Endodermal cell (in vitro differentiated cells): Measurements from ENCODE around the gene CDH13. TPM values are rescaled to one million over a fixed set of nuclear protein-coding genes. Genes with fewer than 3 reads are reported as not detected.

Experiments used
- DNase-seq: peaks from one replicate; pipeline ENCODE4 v3.0.0-alpha.2; 2017
- H3K27ac ChIP-seq: 2 replicates; pipeline ENCODE4 v1.5.1; 2013; ENCODE audit warnings: mild to moderate bottlenecking, low read depth, low read length, moderate library complexity
- H3K27me3 ChIP-seq: 2 replicates; pipeline ENCODE4 v1.6.1; 2013; ENCODE audit warnings: mild to moderate bottlenecking, low read length, moderate library complexity; ENCODE audit not compliant: insufficient read depth, control insufficient read depth, poor library complexity, severe bottlenecking
- H3K36me3 ChIP-seq: 2 replicates; pipeline ENCODE4 v1.7.0; 2013; ENCODE audit warnings: mild to moderate bottlenecking, low read length, moderate library complexity; ENCODE audit not compliant: control insufficient read depth, insufficient read depth
- H3K4me1 ChIP-seq: one replicate; pipeline ENCODE4 v1.7.0; 2013; ENCODE audit warnings: low read length; ENCODE audit not compliant: control insufficient read depth, insufficient read depth
- H3K4me3 ChIP-seq: 2 replicates; pipeline ENCODE4 v1.5.1; 2013; ENCODE audit warnings: mild to moderate bottlenecking, low read length, moderate library complexity
- H3K9ac ChIP-seq: 2 replicates; pipeline ENCODE4 v1.6.1; 2013; ENCODE audit warnings: mild to moderate bottlenecking, low read length, moderate library complexity; ENCODE audit not compliant: poor library complexity, severe bottlenecking; ENCODE audit errors: extremely low read depth
- H3K9me3 ChIP-seq: 2 replicates; pipeline ENCODE4 v1.6.1; 2013; ENCODE audit warnings: mild to moderate bottlenecking, low read length, moderate library complexity; ENCODE audit not compliant: control insufficient read depth
- H3K27ac Mint-ChIP-seq: 2 replicates; pipeline ENCODE4 v1.8.0; 2020; ENCODE audit warnings: mixed read lengths
- H3K27me3 Mint-ChIP-seq: 2 replicates; pipeline ENCODE4 v1.8.0; 2021; ENCODE audit warnings: mild to moderate bottlenecking, mixed read lengths; ENCODE audit not compliant: insufficient read depth
- H3K36me3 Mint-ChIP-seq: 2 replicates; pipeline ENCODE4 v1.8.0; 2020; ENCODE audit warnings: low read depth, mixed read lengths
- H3K4me1 Mint-ChIP-seq: 2 replicates; pipeline ENCODE4 v1.8.0; 2020; ENCODE audit warnings: mixed read lengths
- H3K4me3 Mint-ChIP-seq: 2 replicates; pipeline ENCODE4 v1.8.0; 2020; ENCODE audit warnings: mild to moderate bottlenecking, moderate library complexity, mixed read lengths
- H3K9me3 Mint-ChIP-seq: 2 replicates; pipeline ENCODE4 v1.8.0; 2020; ENCODE audit warnings: mild to moderate bottlenecking, mixed read lengths
- CTCF ChIP-seq: fragments of 200-600 bp; sonication (generic); conservative IDR thresholded peaks from 2 replicates; pipeline ENCODE4 v1.5.0; 2021; ENCODE audit warnings: antibody characterized with exemption, mild to moderate bottlenecking
- WGBS, 2 experiments: methylation state at CpG; one replicate each; pipeline versions ENCODE4 v1.1.5 to v1.1.7; 2013; ENCODE audit warnings: missing lambda C conversion rate in 2 of 2, mixed read lengths in 1 of 2; ENCODE audit not compliant: insufficient coverage in 1 of 2, insufficient read length in 1 of 2; 5-methylcytosine and 5-hydroxymethylcytosine counted together
- total RNA-seq, 2 donors: library from RNA; stranded (reverse); fragmentation: NEBNext Ultra II Directional in 1 of 2; extraction: Animal tissue kit (Norgen Biotek cat#: 25700) in 1 of 2; gene quantifications; 2 replicates in 1 of 2; 3 replicates in 1 of 2; pipeline ENCODE4 v1.2.1, GENCODE V29; 2021

CDH13 gene
- total RNA-seq, 2 donors from 2014 or later = 0.86 to 1.8 TPM

GRCh38 chr16:83117810-83118209 is 491.0 kb downstream of the CDH13 start:
- no peaks in the 10 kb centered on the region for H3K4me1 ChIP-seq
- no peak for DNase-seq
- no peak overlapping the region for H3K4me3 ChIP-seq
- H3K27me3 ChIP-seq = no peaks in the 10 kb centered on the region
- H3K27ac ChIP-seq = no peak overlapping the region
- no peak overlapping the region for H3K9ac ChIP-seq
- Mint-ChIP-seq H3K27me3 (peaks cover 3% of the 10 kb centered on the region), H3K27ac (no peak overlapping the region), H3K9me3 (no peaks in the 10 kb centered on the region), H3K4me1 (peaks cover 11% of the 10 kb centered on the region), H3K4me3 (no peak overlapping the region), H3K36me3 (no peaks in the 10 kb centered on the region)
- WGBS, 2 experiments = 89 to 95% methylated on average over 4 to 8 of the region's 8 CpGs
- H3K36me3 ChIP-seq = no peaks in the 10 kb centered on the region
- H3K9me3 ChIP-seq = no peaks in the 10 kb centered on the region
- TF ChIP-seq CTCF = no peak

GRCh38 chr16:83118365-83118764 is 491.6 kb downstream of the CDH13 start:
- H3K27ac ChIP-seq = no peak overlapping the region
- no peak for DNase-seq
- Mint-ChIP-seq H3K27me3 (peaks cover 3% of the 10 kb centered on the region), H3K36me3 (no peaks in the 10 kb centered on the region), H3K4me3 (no peak overlapping the region), H3K4me1 (peaks cover 11% of the 10 kb centered on the region), H3K9me3 (no peaks in the 10 kb centered on the region), H3K27ac (no peak overlapping the region)
- H3K27me3 ChIP-seq = no peaks in the 10 kb centered on the region
- no peaks in the 10 kb centered on the region for H3K4me1 ChIP-seq
- no peaks in the 10 kb centered on the region for H3K36me3 ChIP-seq
- WGBS, 2 experiments = 80 to 86% methylated on average over 7 to 8 of the region's 8 CpGs
- H3K9me3 ChIP-seq = no peaks in the 10 kb centered on the region
- H3K4me3 ChIP-seq = no peak overlapping the region
- no peak for TF ChIP-seq CTCF
- H3K9ac ChIP-seq = no peak overlapping the region

- no peak overlapping the region for H3K4me3 ChIP-seq
- peaks cover 10% of the 10 kb centered on the region for H3K36me3 ChIP-seq
- H3K4me3 Mint-ChIP-seq = no peak overlapping the region
- no peaks in the 10 kb centered on the region for H3K36me3 Mint-ChIP-seq
- no peaks in the 10 kb centered on the region for H3K4me1 ChIP-seq
- H3K27me3 Mint-ChIP-seq = peaks cover 49% of the 10 kb centered on the region
- peaks cover 6% of the 10 kb centered on the region for H3K4me1 Mint-ChIP-seq
- no peak for TF ChIP-seq CTCF
- WGBS, 2 experiments = 72 to 74% methylated on average over 6 of the region's 6 CpGs
- H3K9me3 Mint-ChIP-seq = peaks cover 27% of the 10 kb centered on the region
- peaks cover 31% of the 10 kb centered on the region for H3K27me3 ChIP-seq
- H3K27ac ChIP-seq = no peak overlapping the region
- peaks cover 38% of the 10 kb centered on the region for H3K9me3 ChIP-seq
- no peak overlapping the region for H3K9ac ChIP-seq
- H3K27ac Mint-ChIP-seq = no peak overlapping the region
- DNase-seq = no peak
Measured at GRCh38 chr16:83125999-83126568, 499.3 kb downstream of the CDH13 start.
